RWPE2 (cell line): ENCODE results near the gene MYO1F.
"Not testable (repeated sequence)": the region's sequence is repeated elsewhere in the genome, so short reads cannot be mapped to it uniquely, and the experiment has no call there.

Experiments used
- ATAC-seq: fragments of 200-7000 bp; cut with Tn5 transposase; 3 replicates; pipeline ENCODE4 v1.9.1; 2021; ENCODE audit warnings: low read depth
- DNase-seq: peaks from one replicate; pipeline ENCODE4 v3.0.0-alpha.2; 2020; ENCODE audit warnings: low spot score
- H3K27ac ChIP-seq: fragments of 450-650 bp; 2 replicates; pipeline ENCODE4 v1.5.1; 2017; ENCODE audit warnings: mild to moderate bottlenecking; ENCODE audit not compliant: poor library complexity, severe bottlenecking
- H3K27me3 ChIP-seq: fragments of 250-450 bp; sonication (Bioruptor Pico); 2 replicates; pipeline ENCODE4 v1.5.1; 2021; ENCODE audit warnings: mild to moderate bottlenecking, moderate library complexity; ENCODE audit not compliant: insufficient read depth, poor library complexity, severe bottlenecking
- H3K36me3 ChIP-seq: fragments of 250-450 bp; sonication (Bioruptor Pico); 2 replicates; pipeline ENCODE4 v1.5.1; 2020; ENCODE audit warnings: low read depth, mild to moderate bottlenecking, moderate library complexity
- H3K4me1 ChIP-seq: fragments of 250-450 bp; sonication (Bioruptor Pico); 2 replicates; pipeline ENCODE4 v1.5.1; 2021; ENCODE audit warnings: mild to moderate bottlenecking, moderate library complexity; ENCODE audit not compliant: insufficient read depth, poor library complexity, severe bottlenecking
- H3K4me3 ChIP-seq: fragments of 250-450 bp; sonication (Bioruptor Pico); 2 replicates; pipeline ENCODE4 v1.5.1; 2021; ENCODE audit warnings: mild to moderate bottlenecking, moderate library complexity; ENCODE audit not compliant: severe bottlenecking
- H3K9me3 ChIP-seq: fragments of 250-450 bp; sonication (Bioruptor Pico); 2 replicates; pipeline ENCODE4 v1.5.1; 2021; ENCODE audit warnings: mild to moderate bottlenecking, moderate library complexity; ENCODE audit not compliant: severe bottlenecking
- TF ChIP-seq, protein P1 (sequence below): fragments of 450-650 bp; IDR thresholded peaks from one replicate; pipeline ENCODE4 v1.5.1; 2017; ENCODE audit warnings: mild to moderate bottlenecking, moderate library complexity; ENCODE audit not compliant: poor library complexity, severe bottlenecking

Gene MYO1F

DNA sequence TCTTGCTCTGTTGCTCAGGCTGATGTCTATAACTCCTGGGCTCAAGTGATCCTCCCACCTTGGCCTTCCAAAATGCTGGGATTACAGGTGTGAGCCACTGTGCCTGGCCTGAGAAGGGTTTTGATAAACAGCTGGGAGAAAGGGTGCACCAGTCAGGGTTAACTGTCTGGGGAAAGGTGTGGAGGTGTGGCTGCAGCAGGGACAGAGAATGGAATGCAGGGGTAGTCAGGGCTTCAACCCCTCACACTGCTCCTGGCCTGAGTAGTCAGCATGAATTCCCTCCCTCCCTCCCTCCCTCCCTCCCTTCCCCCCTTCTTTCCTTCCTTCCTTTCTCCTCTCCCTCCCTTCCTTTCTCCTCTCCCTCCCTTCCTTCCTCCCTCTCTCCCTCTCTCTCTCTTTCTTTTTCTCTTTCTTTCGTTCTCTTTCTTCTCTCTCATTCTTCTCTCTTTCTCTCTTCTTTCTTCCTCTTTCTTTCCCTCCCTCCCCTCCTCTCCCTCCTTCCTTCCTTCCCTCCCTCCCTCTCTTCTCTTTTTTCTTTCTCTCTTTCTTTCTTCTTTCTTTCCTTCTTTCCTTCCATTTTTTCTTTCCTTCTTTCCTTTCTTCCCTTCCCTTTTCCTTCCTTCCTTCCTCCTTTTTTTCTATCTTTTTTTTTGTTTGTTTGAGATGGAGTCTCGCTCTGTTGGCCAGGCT lies 16.0 kb downstream of the MYO1F start:
- ATAC-seq (peak; percentile 46; the same call in 1 of the 3 replicates), DNase-seq (no peak)
- Histone ChIP-seq H3K4me1 (no peaks in the 10 kb centered on the region), H3K27me3 (no peaks in the 10 kb centered on the region), H3K4me3 (no peak overlapping the region), H3K36me3 (no peaks in the 10 kb centered on the region), H3K9me3 (no peaks in the 10 kb centered on the region), H3K27ac (no peak overlapping the region)
- TF ChIP-seq, protein P1, sequence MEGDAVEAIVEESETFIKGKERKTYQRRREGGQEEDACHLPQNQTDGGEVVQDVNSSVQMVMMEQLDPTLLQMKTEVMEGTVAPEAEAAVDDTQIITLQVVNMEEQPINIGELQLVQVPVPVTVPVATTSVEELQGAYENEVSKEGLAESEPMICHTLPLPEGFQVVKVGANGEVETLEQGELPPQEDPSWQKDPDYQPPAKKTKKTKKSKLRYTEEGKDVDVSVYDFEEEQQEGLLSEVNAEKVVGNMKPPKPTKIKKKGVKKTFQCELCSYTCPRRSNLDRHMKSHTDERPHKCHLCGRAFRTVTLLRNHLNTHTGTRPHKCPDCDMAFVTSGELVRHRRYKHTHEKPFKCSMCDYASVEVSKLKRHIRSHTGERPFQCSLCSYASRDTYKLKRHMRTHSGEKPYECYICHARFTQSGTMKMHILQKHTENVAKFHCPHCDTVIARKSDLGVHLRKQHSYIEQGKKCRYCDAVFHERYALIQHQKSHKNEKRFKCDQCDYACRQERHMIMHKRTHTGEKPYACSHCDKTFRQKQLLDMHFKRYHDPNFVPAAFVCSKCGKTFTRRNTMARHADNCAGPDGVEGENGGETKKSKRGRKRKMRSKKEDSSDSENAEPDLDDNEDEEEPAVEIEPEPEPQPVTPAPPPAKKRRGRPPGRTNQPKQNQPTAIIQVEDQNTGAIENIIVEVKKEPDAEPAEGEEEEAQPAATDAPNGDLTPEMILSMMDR: no peak

DNA sequence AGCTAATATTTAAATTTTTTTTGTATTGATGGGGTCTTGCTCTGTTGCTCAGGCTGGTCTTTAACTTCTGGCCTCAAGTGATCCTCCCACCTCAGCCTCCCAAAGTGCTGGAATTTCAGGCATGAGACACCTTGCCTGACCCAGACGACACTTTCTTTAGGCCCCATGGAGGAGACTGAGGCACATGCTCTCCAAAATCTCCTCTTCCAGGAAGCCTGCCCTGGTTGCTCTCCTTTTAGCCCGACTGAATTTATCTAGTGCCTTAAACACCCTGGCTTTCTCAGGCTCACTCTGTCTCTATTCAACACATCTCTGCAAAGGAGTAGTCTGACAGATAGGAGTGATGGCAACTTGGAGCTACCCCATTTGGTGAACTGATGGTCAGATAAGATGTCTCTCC lies 18.9 kb downstream of the MYO1F start:
- no peaks in the 10 kb centered on the region for H3K27me3 ChIP-seq
- ATAC-seq (no peak), DNase-seq (no peak)
- H3K9me3 ChIP-seq: no peaks in the 10 kb centered on the region
- no peaks in the 10 kb centered on the region for H3K36me3 ChIP-seq
- TF ChIP-seq, protein P1: no peak
- no peaks in the 10 kb centered on the region for H3K4me1 ChIP-seq
- no peak overlapping the region for H3K4me3 ChIP-seq
- H3K27ac ChIP-seq: no peak overlapping the region

DNA sequence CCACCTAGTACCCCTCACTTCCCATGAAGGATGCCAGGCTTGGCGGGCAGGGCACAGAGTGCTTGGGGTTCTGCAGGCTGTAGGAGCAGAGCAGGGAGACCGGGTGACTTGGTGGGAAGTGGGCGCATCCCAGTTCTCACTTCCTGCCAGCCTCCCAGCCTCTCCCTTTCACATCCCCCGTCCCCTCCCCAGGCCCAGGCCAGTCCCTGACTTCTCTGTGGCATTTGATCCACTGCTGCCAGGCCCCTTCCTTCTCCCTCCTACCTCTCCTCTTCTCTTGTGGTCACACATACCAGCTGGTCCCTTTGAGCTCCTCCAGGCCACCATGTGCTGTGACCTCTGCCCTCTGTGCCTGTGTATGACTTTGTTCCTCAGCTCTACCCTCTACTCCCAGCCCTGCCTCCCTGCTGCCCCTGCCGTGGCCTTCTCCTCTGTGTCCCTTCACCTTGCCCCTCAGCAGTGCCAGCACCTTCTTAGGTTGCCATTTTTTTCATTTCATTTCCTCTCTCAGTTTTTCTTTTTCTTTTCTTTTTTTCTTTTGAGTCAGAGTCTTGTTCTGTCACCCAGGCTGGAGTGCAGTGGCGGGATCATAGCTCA lies 19.5 kb downstream of the MYO1F start:
- Histone ChIP-seq H3K36me3 (no peaks in the 10 kb centered on the region), H3K9me3 (no peaks in the 10 kb centered on the region), H3K27ac (no peak overlapping the region), H3K27me3 (no peaks in the 10 kb centered on the region), H3K4me1 (no peaks in the 10 kb centered on the region), H3K4me3 (no peak overlapping the region)
- DNase-seq (no peak), ATAC-seq (peak; percentile 17; the same call in 1 of the 3 replicates)
- TF ChIP-seq, protein P1: no peak

DNA sequence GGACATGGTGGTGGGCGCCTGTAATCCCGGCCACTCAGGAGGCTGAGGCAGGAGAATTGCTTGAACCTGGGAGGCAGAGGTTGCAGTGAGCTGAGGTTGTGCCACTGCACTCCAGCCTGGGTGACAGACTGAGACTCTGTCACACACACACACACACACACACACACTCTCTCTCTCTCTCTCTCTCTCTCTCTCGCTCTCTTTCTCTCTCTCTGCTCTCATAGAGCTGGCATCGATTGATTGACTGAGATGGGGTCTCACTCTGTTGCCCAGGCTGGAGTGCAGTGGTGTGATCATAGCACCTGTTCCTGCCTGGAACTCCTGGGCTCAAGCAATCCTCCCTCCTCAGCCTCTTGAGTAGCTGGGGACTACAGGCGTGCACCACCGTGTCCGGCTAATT lies 23.5 kb downstream of the MYO1F start:
- not testable (repeated sequence) for H3K27ac ChIP-seq, H3K4me3 ChIP-seq, H3K4me1 ChIP-seq, ATAC-seq, H3K27me3 ChIP-seq, H3K9me3 ChIP-seq, H3K36me3 ChIP-seq, DNase-seq

DNA sequence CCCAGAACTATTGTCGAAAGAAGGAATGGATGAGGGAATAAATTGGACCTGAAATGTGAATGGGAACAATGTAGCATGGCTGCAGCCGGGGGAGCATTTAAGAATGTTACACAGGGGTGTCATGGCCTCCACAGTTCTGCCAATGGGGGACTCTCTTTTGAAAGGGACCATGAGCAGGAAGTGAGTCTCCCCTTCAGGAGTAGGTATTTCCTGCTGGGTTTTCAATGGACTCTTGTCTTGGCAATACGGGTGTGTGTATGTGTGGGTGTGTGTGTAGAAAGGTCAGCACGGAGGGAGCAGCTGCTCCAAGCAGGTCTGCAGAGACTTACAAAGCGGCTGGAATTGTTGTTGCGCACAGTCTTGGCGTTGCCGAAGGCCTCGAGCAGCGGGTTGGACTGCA lies 24.4 kb downstream of the MYO1F start:
- no peak for DNase-seq
- H3K27ac ChIP-seq: no peak overlapping the region
- H3K4me3 ChIP-seq: no peak overlapping the region
- H3K27me3 ChIP-seq: no peaks in the 10 kb centered on the region
- no peak for ATAC-seq
- TF ChIP-seq, protein P1: no peak
- H3K36me3 ChIP-seq: no peaks in the 10 kb centered on the region
- H3K9me3 ChIP-seq: no peaks in the 10 kb centered on the region
- no peaks in the 10 kb centered on the region for H3K4me1 ChIP-seq
